GM13977 (cell line): ENCODE data around the gene PLEKHS1.

Source experiments
- DNase-seq: peaks from one replicate; pipeline ENCODE4 v3.0.0; 2012; ENCODE audit warnings: low spot score
- CTCF ChIP-seq: IDR thresholded peaks from 2 replicates; pipeline ENCODE4 v1.5.1; 2012; ENCODE audit warnings: mild to moderate bottlenecking, control low read depth; ENCODE audit not compliant: insufficient read depth; ENCODE audit errors: extremely low read depth, missing control alignments
- in situ Hi-C: fragments of 300-500 bp; cut with MboI; formaldehyde crosslinking; loops from one replicate; pipeline ENCODE4 v1.12.0; 2022; ENCODE audit warnings: low sequenced_read_pairs, low pct_unique_long_range_greater_than_20kb, mixed read lengths, inconsistent platforms; ENCODE audit not compliant: unreplicated experiment

Gene PLEKHS1

DNA sequence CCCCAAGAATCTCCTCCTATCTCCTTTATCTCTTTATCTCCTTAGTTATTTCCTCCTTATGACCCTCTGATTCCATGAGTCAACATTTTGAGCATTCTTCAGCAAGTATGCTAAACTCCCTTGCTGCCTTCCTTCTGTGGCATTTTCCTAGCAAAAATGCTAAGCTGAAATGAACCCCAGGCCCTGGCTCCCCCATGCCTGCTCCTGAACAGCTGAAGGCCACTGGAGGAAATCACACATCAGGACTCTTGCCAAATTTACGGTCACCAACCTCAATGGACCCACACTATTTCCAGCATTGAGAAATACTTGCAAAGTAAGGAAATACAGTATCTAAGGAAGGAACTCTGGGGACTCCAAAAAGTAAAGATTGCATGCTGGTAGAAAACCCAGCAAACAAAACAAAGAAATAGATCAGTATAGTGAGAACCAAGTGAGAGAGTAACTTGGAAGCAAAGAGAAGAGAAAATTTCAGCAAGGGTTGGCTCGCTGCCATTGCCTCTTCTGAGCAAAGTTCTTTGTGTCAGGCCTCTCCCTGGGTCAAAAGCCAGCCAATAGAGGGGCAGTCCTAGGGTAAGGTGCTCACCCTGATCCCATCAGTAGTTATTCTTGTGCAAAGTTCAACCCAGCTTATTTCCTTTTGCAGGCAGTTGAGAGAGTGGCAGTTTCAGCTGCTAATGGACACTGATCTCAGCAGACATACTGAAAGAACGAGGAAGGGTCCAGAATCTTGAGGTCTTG, 5.1 kb upstream of the PLEKHS1 start:
- no peak for TF ChIP-seq CTCF
- in situ Hi-C loops, result no loop called here
- DNase-seq, result no peak

- in situ Hi-C loops, result no loop called here
- no peak for DNase-seq
- TF ChIP-seq CTCF, result no peak
Observed at GRCh38 chr10:113752553-113752952, 1.1 kb downstream of the PLEKHS1 start.

DNA sequence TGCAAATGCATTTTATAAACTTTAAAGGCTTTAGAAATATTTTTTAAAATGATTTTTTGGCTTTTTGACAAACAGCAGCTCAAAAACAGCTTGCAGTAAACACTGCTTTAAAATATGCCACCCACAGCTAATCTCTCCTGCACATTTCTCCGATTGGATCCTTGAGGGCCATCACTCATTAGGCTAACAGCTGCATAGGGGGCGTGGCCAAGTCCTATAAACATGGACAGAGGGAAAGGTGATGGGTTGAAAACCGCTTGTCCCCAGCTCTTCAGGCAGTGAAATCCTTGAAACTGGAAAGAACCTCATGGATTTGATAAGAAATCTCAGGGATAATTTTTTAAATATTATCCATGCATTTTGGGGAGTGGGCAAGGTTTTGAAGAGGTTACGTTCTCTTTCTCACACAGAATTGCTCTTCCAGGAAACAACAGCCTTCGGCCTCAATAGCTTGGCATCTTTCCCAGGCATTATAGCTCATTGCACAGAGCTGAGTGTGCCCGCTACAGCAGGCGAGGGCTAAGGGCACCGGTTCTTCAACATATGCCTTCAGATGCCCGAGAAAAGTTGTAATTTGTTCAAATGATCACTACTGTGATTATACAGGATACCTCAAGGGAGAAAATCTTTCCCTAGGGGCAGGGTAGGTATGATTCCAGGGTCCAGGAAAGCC, 1.7 kb downstream of the PLEKHS1 start:
- in situ Hi-C loops, result no loop called here
- no peak for TF ChIP-seq CTCF
- no peak for DNase-seq

- no peak for TF ChIP-seq CTCF
- no peak for DNase-seq
- in situ Hi-C loops, result no loop called here
Observed at GRCh38 chr10:113754125-113754524, 2.6 kb downstream of the PLEKHS1 start.

- in situ Hi-C loops, result no loop called here
- TF ChIP-seq CTCF, result no peak
Observed at GRCh38 chr10:113754768-113755167, 3.3 kb downstream of the PLEKHS1 start.

DNA sequence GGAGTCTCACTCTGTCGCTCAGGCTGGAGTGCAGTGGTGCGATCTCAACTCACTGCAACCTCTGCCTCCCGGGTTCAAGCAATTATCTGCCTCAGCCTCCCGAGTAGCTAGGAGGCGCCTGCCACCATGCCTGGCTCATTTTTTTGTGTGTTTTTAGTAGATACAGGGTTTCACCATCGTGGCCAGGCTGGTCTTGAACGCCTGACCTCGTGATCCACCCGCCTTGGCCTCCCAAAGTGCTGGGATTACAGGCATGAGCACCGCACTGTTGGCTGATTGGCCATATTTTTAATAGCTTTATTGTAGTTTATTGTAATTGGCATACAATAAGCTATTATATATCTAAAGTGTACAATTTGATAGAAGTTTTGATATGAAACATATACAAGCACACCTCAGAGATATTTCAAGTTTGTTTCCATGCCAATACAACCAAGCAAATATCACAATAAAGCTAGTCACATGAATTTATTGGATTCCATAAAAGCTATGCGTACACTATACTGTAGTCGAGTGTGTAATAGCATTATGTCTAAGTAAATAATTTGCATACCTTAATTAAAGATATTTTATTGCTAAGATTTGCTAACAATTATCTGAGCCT, 5.6 kb downstream of the PLEKHS1 start:
- in situ Hi-C loops, result no loop called here
- no peak for DNase-seq
- no peak for TF ChIP-seq CTCF

More at GRCh38 chr10:113754768-113755167, 3.3 kb downstream of the PLEKHS1 start:
- no peak for DNase-seq
